GM19035 (cell line): ENCODE results near the gene LRRN1.

Experiments used
- ATAC-seq: cut with Tn5 transposase; IDR thresholded peaks from one replicate; pipeline ENCODE4 v1.9.1; 2021; ENCODE audit not compliant: unreplicated experiment

The LRRN1 gene

DNA sequence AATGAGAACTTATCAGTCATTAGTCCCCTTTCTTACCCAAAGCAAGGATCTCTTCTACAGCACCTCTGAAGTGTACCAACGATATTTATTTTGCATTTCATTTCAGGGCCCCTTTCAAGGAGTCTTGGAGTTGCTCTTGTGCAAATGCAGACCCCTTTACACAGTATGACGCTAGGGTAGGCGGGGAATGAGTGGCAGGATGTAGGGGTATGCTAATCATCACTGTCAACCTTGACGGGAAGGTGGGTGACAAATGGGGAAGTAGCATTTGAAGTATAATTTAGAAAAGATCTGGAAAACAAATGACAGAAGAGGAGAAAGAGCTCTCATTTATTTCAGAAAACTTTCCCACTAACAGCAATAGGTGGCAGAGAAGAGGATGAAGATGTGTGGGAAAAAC lies 94.4 kb downstream of the LRRN1 start:
- ATAC-seq = no peak
